22Rv1 (cell line): ENCODE measurements around the gene SPACA5.
"Not testable (repeated sequence)": the region's sequence is repeated elsewhere in the genome, so short reads cannot be mapped to it uniquely, and the experiment has no call there.

ENCODE experiments used
- H3K27ac ChIP-seq: fragments of 450-650 bp; 2 replicates; pipeline ENCODE4 v1.5.1; 2017
- CTCF ChIP-seq: fragments of 450-650 bp; IDR thresholded peaks from 2 replicates; pipeline ENCODE4 v1.5.1; 2017; ENCODE audit warnings: mild to moderate bottlenecking
- ZFX ChIP-seq: fragments of 450-650 bp; IDR thresholded peaks from 2 replicates; pipeline ENCODE4 v1.6.1; 2017; ENCODE audit warnings: antibody characterized with exemption, borderline replicate concordance

SPACA5 gene

GRCh38 chrX:47992095-47992380 lies 14.8 kb upstream of the SPACA5 start:
- TF ChIP-seq CTCF (no peak), ZFX (no peak)
- H3K27ac ChIP-seq = no peak overlapping the region

GRCh38 chrX:47992669-47993068 lies 14.1 kb upstream of the SPACA5 start:
- H3K27ac ChIP-seq = no peak overlapping the region
- TF ChIP-seq CTCF (no peak), ZFX (no peak)

GRCh38 chrX:48001260-48001659 lies 5.5 kb upstream of the SPACA5 start:
- H3K27ac ChIP-seq = no peak overlapping the region
- no peak for TF ChIP-seq ZFX
- no peak for TF ChIP-seq CTCF

- no peak overlapping the region for H3K27ac ChIP-seq
- TF ChIP-seq CTCF (no peak), ZFX (no peak)
Measured at GRCh38 chrX:48002319-48002718, 4.5 kb upstream of the SPACA5 start.

GRCh38 chrX:48002929-48003328 lies 3.9 kb upstream of the SPACA5 start:
- H3K27ac ChIP-seq = no peak overlapping the region
- no peak for TF ChIP-seq CTCF
- TF ChIP-seq ZFX = no peak

DNA sequence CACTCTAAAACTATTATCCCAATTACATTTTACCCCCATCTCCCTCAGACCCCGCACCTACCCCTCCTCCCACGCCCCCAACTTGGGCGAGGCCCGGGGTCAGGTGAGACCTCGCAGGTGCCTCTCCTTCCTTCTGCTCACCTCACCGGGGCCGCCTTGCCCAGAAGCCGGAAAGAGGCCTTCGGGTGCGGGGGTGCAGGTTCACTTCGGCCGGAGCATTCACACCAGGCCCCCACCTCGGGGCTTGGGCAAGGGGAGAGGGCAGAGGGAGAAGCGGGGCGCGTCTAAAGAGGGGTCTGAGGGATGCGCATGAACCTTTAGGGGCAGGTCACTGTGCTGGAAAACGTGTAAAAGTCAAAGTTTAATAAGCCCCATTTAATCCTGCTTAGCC lies 3.4 kb upstream of the SPACA5 start:
- TF ChIP-seq CTCF (no peak), ZFX (no peak)
- peak overlapping the region; percentile 59 for H3K27ac ChIP-seq

DNA sequence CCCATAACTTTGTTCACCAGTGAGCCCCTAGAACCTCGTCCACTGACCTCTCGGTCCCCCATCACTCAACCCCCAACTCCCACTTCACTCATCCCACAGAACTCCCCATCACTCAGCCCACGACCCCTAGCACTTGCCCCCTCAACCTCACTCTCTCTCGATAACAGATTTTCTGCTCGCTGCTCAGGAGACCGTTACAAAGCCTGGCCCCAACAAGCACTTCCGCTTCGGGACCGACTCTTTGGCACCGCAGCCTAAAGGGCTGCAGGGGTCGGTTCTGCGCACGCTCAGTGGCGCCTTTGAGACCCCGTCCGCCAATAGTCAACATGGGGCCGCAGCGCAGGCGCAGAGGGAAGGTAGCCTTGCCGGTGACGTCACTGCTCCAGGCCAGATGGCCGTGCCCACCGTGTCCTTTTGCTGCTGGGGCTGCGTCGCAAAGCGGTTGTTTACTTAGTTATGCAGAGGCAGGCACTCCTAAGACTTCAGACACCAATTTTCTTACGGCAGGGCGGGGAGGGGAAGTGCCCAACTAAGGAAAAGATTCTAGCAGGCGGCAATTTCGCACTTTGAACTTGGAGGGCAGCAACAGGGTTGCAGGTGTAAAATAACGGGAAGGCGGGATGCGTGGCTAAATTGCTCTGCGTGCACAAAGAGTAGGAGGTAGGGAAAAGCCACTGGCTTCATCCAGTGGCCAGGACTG lies 2.9 kb upstream of the SPACA5 start, which contains the start of gene ZNF182:
ZNF182 (minus strand) TSS at position 232 of the 700 bp plus-strand sequence. CDS start 1,380 bp downstream, outside the sequence.
- H3K27ac ChIP-seq = peak within 1 kb of the TSS; percentile 59
- TF ChIP-seq ZFX = no peak
- TF ChIP-seq CTCF = no peak

DNA sequence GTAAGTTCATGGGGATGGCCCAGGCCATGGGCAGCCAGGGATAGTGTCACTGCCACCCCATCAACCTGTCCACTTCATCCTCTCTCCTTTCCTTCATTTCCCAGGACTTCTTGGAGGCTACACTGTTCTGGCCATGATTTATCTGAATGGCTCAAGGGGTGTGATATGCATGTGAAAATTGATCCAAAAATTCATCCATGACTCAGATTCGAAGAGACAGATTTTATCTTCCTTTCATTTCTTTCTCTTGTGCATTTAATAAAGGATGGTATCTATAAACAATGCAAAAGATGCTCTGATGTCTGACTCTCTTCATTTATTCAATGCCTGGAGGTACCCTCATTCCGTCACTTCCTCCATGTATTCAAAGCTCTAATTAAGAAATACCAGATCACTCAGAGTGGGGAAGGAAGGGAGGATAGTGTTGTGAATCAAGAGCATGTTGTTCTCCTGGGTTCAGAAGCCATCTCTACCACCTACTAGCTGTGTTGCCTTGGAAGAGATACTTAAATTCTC lies 2.7 kb downstream of the SPACA5 start:
- not testable (repeated sequence) for H3K27ac ChIP-seq

DNA sequence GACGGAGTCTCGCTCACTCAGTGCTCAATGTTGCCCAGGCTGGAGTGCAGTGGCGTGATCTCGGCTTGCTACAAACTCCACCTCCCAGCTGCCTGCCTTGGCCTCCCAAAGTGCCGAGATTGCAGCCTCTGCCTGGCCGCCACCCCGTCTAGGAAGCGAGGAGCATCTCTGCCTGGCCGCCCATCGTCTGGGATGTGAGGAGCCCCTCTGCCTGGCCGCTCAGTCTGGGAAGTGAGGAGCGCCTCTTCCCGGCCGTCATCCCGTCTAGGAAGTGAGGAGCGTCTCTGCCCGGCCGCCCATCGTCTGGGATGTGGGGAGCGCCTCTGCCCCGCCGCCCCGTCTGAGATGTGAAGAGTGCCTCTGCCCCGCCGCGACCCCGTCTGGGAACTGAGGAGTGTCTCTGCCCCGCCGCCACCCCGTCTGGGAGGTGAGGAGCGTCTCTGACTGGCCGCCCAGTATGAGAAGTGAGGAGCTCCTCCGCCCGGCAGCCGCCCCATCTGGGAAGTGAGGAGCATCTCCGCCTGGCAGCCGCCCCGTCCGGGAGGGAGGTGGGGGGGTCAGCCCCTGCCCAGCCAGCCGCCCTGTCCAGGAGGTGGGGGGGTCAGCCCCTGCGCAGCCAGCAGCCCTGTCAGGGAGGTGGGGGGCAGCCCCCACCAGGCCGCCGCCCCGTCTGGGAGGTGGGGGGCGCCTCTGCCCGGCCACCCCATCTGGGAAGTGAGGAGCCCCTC lies 10.0 kb downstream of the SPACA5 start:
- H3K27ac ChIP-seq = not testable (repeated sequence)

- not testable (repeated sequence) for H3K27ac ChIP-seq
Measured at GRCh38 chrX:48019892-48020291, 13.1 kb downstream of the SPACA5 start.

DNA sequence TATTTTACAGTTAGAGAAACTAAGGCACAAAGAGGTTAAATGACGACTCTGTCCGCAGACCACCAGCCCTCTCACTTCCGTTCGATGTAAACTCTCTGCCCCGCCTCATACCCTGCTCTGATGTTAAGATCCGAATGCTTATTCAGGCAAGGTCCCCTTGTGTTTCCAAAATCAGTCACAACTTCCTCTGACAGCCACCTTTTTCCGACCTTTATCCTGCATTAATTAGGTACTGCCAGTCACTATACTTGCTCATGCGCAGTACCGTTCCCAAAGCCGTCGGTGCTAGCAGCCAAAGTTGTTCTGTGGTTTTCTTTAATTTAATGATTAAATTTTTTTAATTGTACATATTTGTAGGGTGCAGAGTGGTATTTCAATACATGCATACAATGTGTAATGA lies 13.7 kb downstream of the SPACA5 start:
- H3K27ac ChIP-seq = not testable (repeated sequence)
